Suprapubic skin (tissue), 4 donors: ENCODE results near the gene CPEB4.

Experiments used
- EP300 ChIP-seq: sonication (generic); formaldehyde crosslinking; IDR thresholded peaks from one replicate; pipeline ENCODE4 v1.6.1; 2017; ENCODE audit warnings: antibody characterized with exemption
- POLR2A ChIP-seq, 2 donors: fragments of 450-650 bp; IDR thresholded peaks; one replicate each; pipeline ENCODE4 v1.6.1; 2017; ENCODE audit warnings: antibody characterized with exemption in 2 of 2, mild to moderate bottlenecking in 2 of 2, moderate library complexity in 2 of 2
- POLR2AphosphoS5 ChIP-seq, 3 donors: sonication (generic); formaldehyde crosslinking; IDR thresholded peaks; one replicate each; pipeline ENCODE4 v1.6.1; 2017; ENCODE audit warnings: antibody characterized with exemption in 3 of 3
- TF ChIP-seq, protein P1 (sequence below), 2 donors: fragments of 200-600 bp in 1 of 2; fragments of 450-650 bp in 1 of 2; sonication (generic) in 1 of 2; IDR thresholded peaks; one replicate each; pipeline ENCODE4 v1.5.1; 2016 to 2019; ENCODE audit warnings: antibody characterized with exemption in 2 of 2, mild to moderate bottlenecking in 1 of 2, moderate library complexity in 1 of 2

DNA sequence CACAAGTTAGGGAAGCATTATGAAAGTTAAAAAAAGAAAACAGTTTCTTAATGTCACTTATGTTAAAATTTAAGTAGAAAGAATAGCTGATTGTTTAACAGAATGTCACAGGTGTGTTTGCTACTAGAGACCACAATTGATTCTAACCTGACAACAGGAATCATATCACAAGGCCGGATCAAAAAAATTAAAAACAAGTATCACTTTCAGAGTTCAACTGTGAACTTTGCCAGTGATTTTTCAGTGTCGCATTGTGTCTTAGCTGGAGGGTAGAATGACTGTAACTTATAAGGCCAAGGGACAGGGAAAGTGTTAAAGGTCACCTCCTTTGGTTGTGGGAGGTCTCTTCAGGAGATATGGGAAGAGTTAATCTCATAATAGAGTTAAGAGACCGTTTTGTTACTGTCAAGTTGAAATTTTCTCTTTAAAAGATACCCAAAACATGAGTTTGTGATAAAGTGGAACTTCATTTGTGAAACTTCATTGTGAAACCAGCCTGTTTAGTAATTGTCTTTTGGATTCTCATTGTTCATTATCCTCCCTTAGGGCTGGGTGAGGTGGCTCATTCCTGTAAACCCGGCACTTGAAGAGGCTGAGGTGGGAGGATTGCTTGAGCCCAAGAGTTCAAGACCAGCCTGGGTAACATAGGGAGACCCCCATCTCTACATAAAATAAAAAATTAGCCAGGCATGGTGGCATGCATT lies 40.9 kb downstream of the CPEB4 start:
- TF ChIP-seq, protein P1, sequence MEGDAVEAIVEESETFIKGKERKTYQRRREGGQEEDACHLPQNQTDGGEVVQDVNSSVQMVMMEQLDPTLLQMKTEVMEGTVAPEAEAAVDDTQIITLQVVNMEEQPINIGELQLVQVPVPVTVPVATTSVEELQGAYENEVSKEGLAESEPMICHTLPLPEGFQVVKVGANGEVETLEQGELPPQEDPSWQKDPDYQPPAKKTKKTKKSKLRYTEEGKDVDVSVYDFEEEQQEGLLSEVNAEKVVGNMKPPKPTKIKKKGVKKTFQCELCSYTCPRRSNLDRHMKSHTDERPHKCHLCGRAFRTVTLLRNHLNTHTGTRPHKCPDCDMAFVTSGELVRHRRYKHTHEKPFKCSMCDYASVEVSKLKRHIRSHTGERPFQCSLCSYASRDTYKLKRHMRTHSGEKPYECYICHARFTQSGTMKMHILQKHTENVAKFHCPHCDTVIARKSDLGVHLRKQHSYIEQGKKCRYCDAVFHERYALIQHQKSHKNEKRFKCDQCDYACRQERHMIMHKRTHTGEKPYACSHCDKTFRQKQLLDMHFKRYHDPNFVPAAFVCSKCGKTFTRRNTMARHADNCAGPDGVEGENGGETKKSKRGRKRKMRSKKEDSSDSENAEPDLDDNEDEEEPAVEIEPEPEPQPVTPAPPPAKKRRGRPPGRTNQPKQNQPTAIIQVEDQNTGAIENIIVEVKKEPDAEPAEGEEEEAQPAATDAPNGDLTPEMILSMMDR (IDR thresholded peaks at IDR 0.05) = no peak
- TF ChIP-seq POLR2A (IDR thresholded peaks at IDR 0.05) = no peak
- no peak for TF ChIP-seq POLR2AphosphoS5 (IDR thresholded peaks at IDR 0.05)
- no peak for TF ChIP-seq EP300
